Measurements from ENCODE around the gene LBH. TPM values are rescaled to one million over a fixed set of nuclear protein-coding genes. Genes with fewer than 3 reads are reported as not detected.

Gene LBH
- 117 to 186 TPM (median 142 TPM) in 5 replicates for total RNA-seq (2022; extraction: Qiagen RNA extraction; ENCODE audit: low read depth)

DNA sequence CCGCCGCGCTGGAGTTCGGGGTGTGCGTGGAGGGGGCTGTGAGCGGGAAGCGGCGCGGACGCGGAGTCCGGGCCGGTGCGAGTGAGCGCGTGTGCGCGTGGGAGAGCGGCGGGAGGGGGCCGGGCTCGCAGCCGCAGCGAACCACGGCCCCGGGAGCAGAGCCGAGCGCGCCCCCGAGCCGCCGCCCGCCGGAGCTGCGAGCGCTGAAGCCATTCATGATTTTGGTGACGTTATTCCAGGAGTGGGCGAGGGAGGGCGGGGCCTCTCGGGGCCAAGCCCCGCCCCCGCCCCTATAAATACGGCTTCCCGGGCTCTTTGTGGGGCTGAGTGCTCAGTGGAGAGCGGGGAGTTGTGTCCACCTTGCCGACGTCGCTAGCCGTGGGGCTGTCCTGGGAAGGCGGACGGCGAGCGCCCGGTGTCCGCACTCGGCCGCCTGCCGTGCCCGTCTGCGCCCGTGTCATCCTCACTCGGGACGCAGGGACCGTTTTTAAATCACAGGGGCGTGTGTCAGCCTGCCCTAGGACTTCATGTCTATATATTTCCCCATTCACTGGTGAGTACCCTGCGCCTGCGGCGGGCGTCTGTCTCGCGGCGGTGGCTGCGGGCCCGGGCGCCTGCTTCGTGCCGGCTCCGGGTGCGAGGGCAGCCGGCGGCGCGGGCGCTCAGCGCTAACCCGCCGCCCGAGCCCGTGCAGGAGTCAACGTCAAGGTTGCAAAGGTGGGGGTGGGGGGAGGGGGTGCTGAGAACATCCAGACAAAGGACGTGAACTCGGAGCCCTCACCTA is at the start of gene LBH:
TSS of gene LBH (plus strand) at position 323 of the 784 bp plus-strand sequence. CDS start at position 528, 205 bp downstream.

Other genes starting within 250 kb of the LBH start
- gene YPEL5, start 84.5 kb upstream of the LBH start, total RNA-seq (2022; extraction: Qiagen RNA extraction; ENCODE audit: low read depth): 48.0 to 57.4 TPM (median 53.3 TPM) in 5 replicates
- 11.6 to 19.3 TPM (median 15.7 TPM) in 5 replicates for gene LCLAT1, start 215.7 kb downstream of the LBH start, total RNA-seq (2022; extraction: Qiagen RNA extraction; ENCODE audit: low read depth)